CD8-positive, alpha-beta memory T cell (primary cell): ENCODE results near the gene SPTB. TPM values are rescaled to one million over a fixed set of nuclear protein-coding genes. Genes with fewer than 3 reads are reported as not detected.
A peak's percentile ranks its signal among the peaks of the same experiment; 100 is the strongest.

ENCODE experiments used
- CTCF ChIA-PET: fragments of 350-600 bp; sonication (Branson Sonifier 250); formaldehyde crosslinking; loops from one replicate; lab custom pipeline; 2021; ENCODE audit warnings: antibody characterized with exemption; lab: Charles Lee
- POLR2A ChIA-PET: fragments of 350-600 bp; sonication (Branson Sonifier 250); formaldehyde crosslinking; loops from one replicate; lab custom pipeline; 2021; ENCODE audit warnings: antibody characterized with exemption; lab: Charles Lee
- DNase-seq, 5 donors: peaks; one replicate each; pipeline versions ENCODE4 v3.0.0 to v3.0.0-alpha.2; 2020 to 2022; ENCODE audit warnings: mixed read lengths in 1 of 5
- H3K27ac ChIP-seq: one replicate; pipeline ENCODE4 v1.7.0; 2013; ENCODE audit warnings: low read depth, mild to moderate bottlenecking, low read length, moderate library complexity
- H3K27me3 ChIP-seq: 2 replicates; pipeline ENCODE4 v1.7.0; 2013; ENCODE audit warnings: low read length, mild to moderate bottlenecking; ENCODE audit not compliant: insufficient read depth, poor library complexity, severe bottlenecking
- H3K36me3 ChIP-seq: 2 replicates; pipeline ENCODE4 v1.7.0; 2013; ENCODE audit warnings: mild to moderate bottlenecking, low read length, moderate library complexity; ENCODE audit not compliant: insufficient read depth
- H3K4me1 ChIP-seq: 2 replicates; pipeline ENCODE4 v1.7.0; 2013; ENCODE audit warnings: mild to moderate bottlenecking, low read length, moderate library complexity; ENCODE audit not compliant: insufficient read depth
- H3K4me3 ChIP-seq: 2 replicates; pipeline ENCODE4 v1.7.0; 2013; ENCODE audit warnings: mild to moderate bottlenecking, low read length
- H3K9me3 ChIP-seq: 2 replicates; pipeline ENCODE4 v1.7.0; 2013; ENCODE audit warnings: mild to moderate bottlenecking, low read length
- H3K27ac Mint-ChIP-seq, 8 donors: one replicate each; pipeline ENCODE4 v1.8.0; 2020 to 2021; ENCODE audit warnings: mixed read lengths in 8 of 8, mild to moderate bottlenecking in 6 of 8, inconsistent platforms in 3 of 8, moderate library complexity in 3 of 8
- H3K27me3 Mint-ChIP-seq, 2 donors: one replicate each; pipeline ENCODE4 v1.8.0; 2020 to 2021; ENCODE audit warnings: mixed read lengths in 2 of 2, mild to moderate bottlenecking in 1 of 2, moderate library complexity in 1 of 2
- H3K36me3 Mint-ChIP-seq, 3 donors: one replicate each; pipeline ENCODE4 v1.8.0; 2020 to 2021; ENCODE audit warnings: mixed read lengths in 3 of 3, inconsistent platforms in 1 of 3, mild to moderate bottlenecking in 1 of 3
- H3K4me1 Mint-ChIP-seq, 3 donors: one replicate each; pipeline ENCODE4 v1.8.0; 2020 to 2021; ENCODE audit warnings: mixed read lengths in 3 of 3, inconsistent platforms in 1 of 3, mild to moderate bottlenecking in 1 of 3
- H3K4me3 Mint-ChIP-seq, 7 donors: one replicate each; pipeline ENCODE4 v1.8.0; 2020 to 2021; ENCODE audit warnings: mixed read lengths in 7 of 7, mild to moderate bottlenecking in 6 of 7, moderate library complexity in 4 of 7, inconsistent platforms in 2 of 7
- H3K9me3 Mint-ChIP-seq, 5 donors: one replicate each; pipeline ENCODE4 v1.8.0; 2020 to 2022; ENCODE audit warnings: mixed read lengths in 5 of 5, mild to moderate bottlenecking in 3 of 5, moderate library complexity in 2 of 5, inconsistent platforms in 1 of 5
- polyA plus RNA-seq: library from polyadenylated mRNA; unstranded; fragments of 300-500 nt; fragmentation: Illumina TruSeq; gene quantifications from one replicate; pipeline ENCODE4 v1.2.3, GENCODE V29; 2021
- total RNA-seq, 2 experiments: library from RNA; stranded (reverse); gene quantifications; one replicate each; pipeline ENCODE4 v1.2.3, GENCODE V29; 2021

SPTB gene
- total and polyA plus RNA-seq, 3 experiments from 2014 or later = 0.09 to 0.18 (median 0.15) TPM

GRCh38 chr14:64765740-64766302 is 113.9 kb downstream of the SPTB start:
- H3K4me3 Mint-ChIP-seq = no peak overlapping the region
- H3K4me1 Mint-ChIP-seq = peaks cover 32 to 40% (median 39%) of the 10 kb centered on the region in 3 donors
- H3K27me3 ChIP-seq = no peaks in the 10 kb centered on the region
- H3K36me3 Mint-ChIP-seq = no peaks in the 10 kb centered on the region
- H3K27ac ChIP-seq = no peak overlapping the region
- ChIA-PET POLR2A (no interaction called here), CTCF (interaction anchor here (0.9 to 6.6 kb wide), 5 partner anchors 17 to 415 kb away, joined by 3 to 72 read pairs (median 5); no protein-coding TSS in a partner anchor)
- H3K9me3 ChIP-seq = no peaks in the 10 kb centered on the region
- no peaks in the 10 kb centered on the region for H3K9me3 Mint-ChIP-seq
- peak in 1 of 5 donors; percentile 24 for DNase-seq
- no peak overlapping the region for H3K4me3 ChIP-seq
- peaks cover 26% of the 10 kb centered on the region for H3K4me1 ChIP-seq
- peak overlapping the region in 2 of 8 donors; percentile 1 to 24 for H3K27ac Mint-ChIP-seq
- peaks cover 0 to 5% of the 10 kb centered on the region in 2 donors for H3K27me3 Mint-ChIP-seq
- no peaks in the 10 kb centered on the region for H3K36me3 ChIP-seq

- no peak overlapping the region for H3K27ac ChIP-seq
- Mint-ChIP-seq H3K27ac (peak overlapping the region in 6 of 8 donors; percentile 29 to 86 (median 71)), H3K4me3 (peak overlapping the region; percentile 11 to 85 (median 59)), H3K9me3 (no peaks in the 10 kb centered on the region), H3K27me3 (peaks cover under 1 to 5% of the 10 kb centered on the region in 2 donors), H3K4me1 (peaks cover 42 to 48% (median 47%) of the 10 kb centered on the region in 3 donors), H3K36me3 (no peaks in the 10 kb centered on the region)
- no peaks in the 10 kb centered on the region for H3K9me3 ChIP-seq
- H3K36me3 ChIP-seq = no peaks in the 10 kb centered on the region
- CTCF ChIA-PET = interaction anchor here (0.6 to 6.6 kb wide), 21 partner anchors 9 to 421 kb away, joined by 3 to 72 read pairs (median 3); no protein-coding TSS in a partner anchor
- peaks cover 29% of the 10 kb centered on the region for H3K4me1 ChIP-seq
- DNase-seq = peak; percentile 51 to 75 (median 61)
- no peaks in the 10 kb centered on the region for H3K27me3 ChIP-seq
- POLR2A ChIA-PET = interaction anchor here (0.9 kb wide), 1 partner anchor 92 kb away, joined by 3 read pairs; no protein-coding TSS in a partner anchor
- no peak overlapping the region for H3K4me3 ChIP-seq
Observed at GRCh38 chr14:64764641-64765520, 114.8 kb downstream of the SPTB start.

DNA sequence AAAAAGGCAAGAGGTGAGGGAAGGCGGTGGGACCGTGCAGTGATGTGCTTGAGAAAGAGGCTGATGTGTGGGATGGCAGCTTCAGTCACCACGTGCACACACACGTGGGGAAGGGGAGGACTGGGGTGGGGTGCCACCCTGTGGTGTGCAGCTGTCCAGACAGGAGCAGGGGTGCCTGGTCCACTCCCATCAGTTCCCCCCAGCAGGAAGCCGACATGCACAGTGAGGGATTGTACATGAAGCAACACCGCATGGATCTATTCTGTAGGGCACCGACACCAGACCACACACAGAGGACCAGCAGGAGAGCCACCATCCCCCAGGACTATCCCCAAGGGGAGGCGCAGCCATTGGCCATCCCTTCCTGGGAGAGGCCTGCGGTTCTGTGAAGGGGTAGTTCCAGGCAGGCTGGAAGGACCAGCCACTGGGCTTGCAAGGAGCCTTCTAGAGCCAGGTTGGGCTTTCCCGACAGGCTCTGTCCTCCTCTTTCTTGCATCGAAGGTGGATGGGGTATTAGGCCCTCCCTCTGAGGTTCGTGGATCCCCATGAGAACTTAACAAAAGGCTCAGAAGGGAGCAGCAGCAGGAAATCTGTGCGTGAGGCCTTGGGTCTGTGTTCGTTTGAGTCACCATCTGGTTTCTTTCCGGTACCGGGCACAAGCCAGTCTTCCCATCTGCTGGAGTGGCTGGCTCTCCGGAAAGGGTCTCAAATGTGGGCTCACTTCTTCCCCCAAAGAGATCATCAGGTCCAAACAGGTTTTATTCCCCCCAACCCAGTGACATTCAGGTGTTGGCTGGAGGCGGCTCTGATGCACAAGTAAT is 115.7 kb downstream of the SPTB start:
- DNase-seq = peak in 1 of 5 donors; percentile 38
- H3K4me1 ChIP-seq = peaks cover 38% of the 10 kb centered on the region

GRCh38 chr14:64763085-64763782 is 116.5 kb downstream of the SPTB start:
- Mint-ChIP-seq H3K9me3 (no peaks in the 10 kb centered on the region), H3K4me1 (peaks cover 55 to 62% (median 60%) of the 10 kb centered on the region in 3 donors), H3K27me3 (peaks cover 4 to 5% of the 10 kb centered on the region in 2 donors), H3K27ac (peak overlapping the region in 4 of 8 donors; percentile 16 to 80 (median 67)), H3K36me3 (no peaks in the 10 kb centered on the region), H3K4me3 (peak overlapping the region in 2 of 7 donors; percentile 26 to 63)
- Histone ChIP-seq H3K27ac (no peak overlapping the region), H3K36me3 (no peaks in the 10 kb centered on the region), H3K9me3 (no peaks in the 10 kb centered on the region), H3K27me3 (no peaks in the 10 kb centered on the region), H3K4me1 (peaks cover 45% of the 10 kb centered on the region), H3K4me3 (no peak overlapping the region)
- ChIA-PET CTCF (interaction anchor here (1.1 to 6.6 kb wide), 5 partner anchors 13 to 93 kb away, joined by 3 to 72 read pairs (median 9); no protein-coding TSS in a partner anchor), POLR2A (no interaction called here)
- DNase-seq = peak in 1 of 5 donors; percentile 32

More for the DNA sequence above, 115.7 kb downstream of the SPTB start:
- Mint-ChIP-seq H3K4me3 (peak overlapping the region in 6 of 7 donors; percentile 45 to 85 (median 59)), H3K4me1 (peaks cover 48 to 55% (median 54%) of the 10 kb centered on the region in 3 donors), H3K27ac (peak overlapping the region in 6 of 8 donors; percentile 16 to 86 (median 77)), H3K9me3 (no peaks in the 10 kb centered on the region), H3K36me3 (no peaks in the 10 kb centered on the region), H3K27me3 (peaks cover 4 to 5% of the 10 kb centered on the region in 2 donors)
- Histone ChIP-seq H3K27ac (no peak overlapping the region), H3K4me3 (no peak overlapping the region), H3K27me3 (no peaks in the 10 kb centered on the region), H3K9me3 (no peaks in the 10 kb centered on the region), H3K36me3 (no peaks in the 10 kb centered on the region)
- ChIA-PET POLR2A (interaction anchor here (0.9 kb wide), 1 partner anchor 91 kb away, joined by 3 read pairs; no protein-coding TSS in a partner anchor), CTCF (interaction anchor here (0.6 to 6.6 kb wide), 18 partner anchors 10 to 420 kb away, joined by 3 to 72 read pairs (median 3); no protein-coding TSS in a partner anchor)

GRCh38 chr14:64762044-64763034 is 117.4 kb downstream of the SPTB start:
- no peaks in the 10 kb centered on the region for H3K36me3 Mint-ChIP-seq
- Histone ChIP-seq H3K9me3 (no peaks in the 10 kb centered on the region), H3K4me1 (peaks cover 53% of the 10 kb centered on the region), H3K4me3 (no peak overlapping the region), H3K27ac (no peak overlapping the region), H3K36me3 (no peaks in the 10 kb centered on the region), H3K27me3 (no peaks in the 10 kb centered on the region)
- CTCF ChIA-PET = interaction anchor here (0.8 to 2.4 kb wide), 8 partner anchors 10 to 125 kb away, joined by 3 to 11 read pairs (median 3); no protein-coding TSS in a partner anchor
- no peaks in the 10 kb centered on the region for H3K9me3 Mint-ChIP-seq
- H3K27ac Mint-ChIP-seq = peak overlapping the region in 6 of 8 donors; percentile 23 to 77 (median 66)
- peak in 4 of 5 donors; percentile 37 to 69 (median 44) for DNase-seq
- POLR2A ChIA-PET = no interaction called here
- peaks cover 63 to 69% (median 67%) of the 10 kb centered on the region in 3 donors for H3K4me1 Mint-ChIP-seq
- H3K4me3 Mint-ChIP-seq = peak overlapping the region in 1 of 7 donors; percentile 19
- H3K27me3 Mint-ChIP-seq = peaks cover 4 to 7% of the 10 kb centered on the region in 2 donors

DNA sequence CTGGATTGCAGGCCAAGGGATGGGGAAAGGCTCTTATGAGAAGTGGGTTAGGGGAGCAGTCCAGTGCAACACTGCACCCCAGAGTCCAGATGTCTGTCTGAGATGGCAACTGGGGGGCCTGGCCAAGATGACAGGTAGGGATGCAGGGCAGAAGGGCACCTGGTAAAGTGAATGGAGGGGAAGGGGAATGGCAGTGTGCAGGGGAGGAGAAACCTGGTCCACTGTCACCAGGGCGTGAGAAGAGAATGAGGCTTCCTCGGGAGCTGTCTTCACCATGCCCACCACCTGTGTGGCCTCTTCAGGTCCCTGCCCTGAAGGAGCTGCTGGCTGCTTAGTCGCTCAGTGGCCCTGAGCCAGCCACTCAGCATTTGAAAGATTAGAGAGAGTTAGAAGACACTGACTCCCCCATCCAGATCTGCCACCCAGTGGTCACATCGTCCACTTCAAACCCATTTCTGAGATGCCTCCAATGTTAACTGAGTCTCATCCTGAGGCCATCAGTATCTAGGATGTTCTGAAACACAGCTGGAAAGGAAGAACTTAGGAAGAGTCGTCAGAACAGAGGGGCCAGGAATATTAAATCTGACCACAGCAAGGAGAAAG is 118.2 kb downstream of the SPTB start:
- peak overlapping the region in 1 of 7 donors; percentile 52 for H3K4me3 Mint-ChIP-seq
- H3K27ac Mint-ChIP-seq = peak overlapping the region in 7 of 8 donors; percentile 3 to 79 (median 65)
- H3K27me3 ChIP-seq = no peaks in the 10 kb centered on the region
- H3K27me3 Mint-ChIP-seq = peaks cover 4 to 7% of the 10 kb centered on the region in 2 donors
- ChIA-PET POLR2A (no interaction called here), CTCF (interaction anchor here (0.8 to 2.4 kb wide), 8 partner anchors 11 to 124 kb away, joined by 3 to 11 read pairs (median 3); no protein-coding TSS in a partner anchor)
- no peak overlapping the region for H3K4me3 ChIP-seq
- no peaks in the 10 kb centered on the region for H3K36me3 Mint-ChIP-seq
- H3K27ac ChIP-seq = no peak overlapping the region
- peaks cover 61% of the 10 kb centered on the region for H3K4me1 ChIP-seq
- peak in 1 of 5 donors; percentile 21 for DNase-seq
- H3K9me3 ChIP-seq = no peaks in the 10 kb centered on the region
- H3K36me3 ChIP-seq = no peaks in the 10 kb centered on the region
- no peaks in the 10 kb centered on the region for H3K9me3 Mint-ChIP-seq
- H3K4me1 Mint-ChIP-seq = peaks cover 71 to 77% (median 75%) of the 10 kb centered on the region in 3 donors
